Measurements from ENCODE around the gene GPX4.

Gene GPX4

GRCh38 chr19:1084024-1084868, 19.5 kb upstream of the GPX4 start:
- DNase-seq, result no peak

DNA sequence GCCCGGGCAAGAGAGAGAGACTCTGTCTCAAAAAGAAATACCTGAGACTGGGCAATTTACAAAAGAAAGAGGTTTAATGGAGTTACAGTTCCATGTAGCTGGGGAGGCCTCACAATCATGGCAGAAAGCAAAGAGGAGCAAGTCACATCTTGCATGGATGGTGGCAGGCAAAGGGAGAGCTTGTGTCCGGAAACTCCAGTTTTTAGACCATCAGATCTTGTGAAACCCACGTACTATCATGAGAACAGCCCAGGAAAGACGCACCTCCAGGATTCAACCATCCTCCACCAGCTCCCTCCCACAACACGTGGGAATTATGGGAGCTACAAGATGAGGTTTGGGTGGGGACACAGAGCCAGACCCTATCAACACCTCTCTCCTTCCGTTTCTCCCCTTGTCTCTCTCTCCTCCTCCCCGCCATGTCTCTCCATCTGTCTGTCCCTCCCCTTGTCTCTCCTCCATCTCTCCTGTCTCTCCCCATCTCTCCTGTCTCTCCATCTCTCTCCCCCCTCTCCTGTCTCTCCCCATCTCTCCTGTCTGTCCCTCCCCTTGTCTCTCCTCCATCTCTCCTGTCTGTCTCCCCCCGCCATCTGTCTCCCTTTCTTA, 18.6 kb upstream of the GPX4 start:
- no peak for DNase-seq

- no peak for DNase-seq
These were observed 17.9 kb upstream of the GPX4 start for GRCh38 chr19:1085676-1086442.

DNA sequence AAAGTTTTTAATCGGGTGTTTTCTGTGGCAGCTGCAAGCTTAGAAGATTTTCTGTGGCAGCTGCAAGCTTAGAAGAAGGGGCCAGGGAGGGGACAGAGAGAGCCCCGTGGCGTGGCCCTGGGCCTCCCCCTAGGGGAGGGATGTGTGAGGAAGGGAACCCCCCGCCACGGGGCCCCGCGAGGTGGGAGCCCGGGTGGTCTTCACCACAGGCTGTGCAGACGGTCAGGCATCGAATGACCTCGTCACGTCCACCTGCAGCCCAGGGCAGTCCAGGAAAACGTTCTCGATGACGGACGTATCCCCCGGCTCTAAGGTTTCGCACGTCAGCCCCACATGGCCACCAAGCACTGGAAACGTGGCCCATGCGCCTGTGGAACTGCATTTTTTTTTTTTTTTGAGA, 17.2 kb upstream of the GPX4 start:
- DNase-seq, result no peak

GRCh38 chr19:1087813-1088415, 15.9 kb upstream of the GPX4 start:
- peak; percentile 56 to 77 for DNase-seq

DNA sequence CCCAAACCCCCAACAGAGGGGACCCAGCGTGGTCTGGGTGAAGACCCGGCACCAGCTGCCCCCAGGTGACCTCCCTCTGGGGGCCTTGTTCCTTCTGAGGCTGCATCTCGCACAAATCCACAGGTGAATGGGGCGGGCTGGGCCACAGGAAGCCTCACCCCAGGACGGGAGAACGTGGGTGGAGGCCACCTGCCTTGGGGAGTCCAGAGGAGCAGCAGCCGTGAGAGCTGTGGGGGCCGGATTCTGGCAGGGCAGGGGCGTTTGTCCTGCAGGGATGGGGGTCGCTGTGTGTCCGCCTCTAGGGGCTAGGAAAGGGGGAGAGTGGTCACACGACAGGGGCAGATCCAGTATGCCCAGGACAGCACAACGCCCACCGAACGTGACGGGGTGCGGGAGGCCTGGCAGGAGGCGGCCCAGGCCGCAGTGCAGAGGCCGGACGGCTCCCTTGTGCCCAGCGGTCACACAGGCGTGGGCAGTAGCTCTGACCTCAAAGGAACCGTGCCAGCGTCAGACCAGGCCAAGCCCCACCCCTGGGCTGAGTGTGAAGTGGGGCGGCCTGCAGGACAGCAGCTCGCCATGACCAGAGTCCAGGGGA, 15.3 kb upstream of the GPX4 start:
- no peak for DNase-seq

DNA sequence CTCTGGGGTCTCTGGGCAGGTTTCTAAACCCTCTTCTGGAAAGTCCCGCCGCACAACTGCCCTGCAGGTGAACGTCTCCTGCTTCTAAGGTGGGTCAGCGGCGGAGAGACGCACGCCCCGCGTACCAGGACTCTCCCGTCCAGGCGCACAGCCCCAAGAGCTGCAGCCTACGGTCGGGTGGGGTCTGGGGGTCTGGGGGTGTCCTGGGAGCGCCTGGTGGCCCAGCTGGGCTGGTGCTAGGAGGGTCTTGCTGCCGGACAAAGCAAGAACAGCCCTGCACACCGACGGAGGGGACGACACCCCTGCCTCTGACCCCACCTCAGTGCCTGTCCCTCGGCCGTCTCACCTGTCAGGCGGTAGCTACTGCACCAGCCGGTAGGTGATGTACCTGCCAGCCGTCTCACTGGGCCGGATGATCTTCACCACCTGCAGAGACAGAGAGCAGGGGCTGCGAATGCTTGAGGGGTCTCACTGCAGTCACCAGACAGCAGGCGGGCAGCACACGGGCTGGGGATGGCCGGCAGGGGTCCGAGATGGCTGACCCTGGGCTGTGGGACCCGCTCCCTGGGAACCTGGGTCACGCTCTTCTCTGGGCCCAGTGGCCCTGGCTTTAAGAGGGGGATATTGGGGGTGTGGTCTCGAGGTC, 14.5 kb upstream of the GPX4 start:
- DNase-seq, result no peak

DNA sequence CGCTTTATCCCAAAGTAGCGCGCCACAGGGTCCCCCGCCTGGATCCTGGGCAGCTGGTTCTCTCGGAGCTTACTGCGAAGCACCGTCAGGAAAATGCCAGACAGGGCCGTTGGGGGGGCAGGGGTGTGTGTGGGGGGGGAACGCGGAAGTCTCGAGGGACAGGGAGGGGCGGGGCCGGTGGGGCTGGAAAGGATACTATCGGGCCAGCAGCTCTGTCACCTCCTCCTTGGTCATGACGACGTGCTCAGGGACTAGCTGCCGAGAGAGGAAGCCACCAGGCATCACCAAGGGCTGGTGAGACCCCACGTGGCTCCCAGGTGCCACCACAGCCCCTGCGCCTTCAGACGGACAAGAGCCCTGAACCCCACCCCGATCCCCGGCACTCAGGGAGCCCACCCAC, 13.9 kb upstream of the GPX4 start:
- DNase-seq, result peak; percentile 63 to 73

DNA sequence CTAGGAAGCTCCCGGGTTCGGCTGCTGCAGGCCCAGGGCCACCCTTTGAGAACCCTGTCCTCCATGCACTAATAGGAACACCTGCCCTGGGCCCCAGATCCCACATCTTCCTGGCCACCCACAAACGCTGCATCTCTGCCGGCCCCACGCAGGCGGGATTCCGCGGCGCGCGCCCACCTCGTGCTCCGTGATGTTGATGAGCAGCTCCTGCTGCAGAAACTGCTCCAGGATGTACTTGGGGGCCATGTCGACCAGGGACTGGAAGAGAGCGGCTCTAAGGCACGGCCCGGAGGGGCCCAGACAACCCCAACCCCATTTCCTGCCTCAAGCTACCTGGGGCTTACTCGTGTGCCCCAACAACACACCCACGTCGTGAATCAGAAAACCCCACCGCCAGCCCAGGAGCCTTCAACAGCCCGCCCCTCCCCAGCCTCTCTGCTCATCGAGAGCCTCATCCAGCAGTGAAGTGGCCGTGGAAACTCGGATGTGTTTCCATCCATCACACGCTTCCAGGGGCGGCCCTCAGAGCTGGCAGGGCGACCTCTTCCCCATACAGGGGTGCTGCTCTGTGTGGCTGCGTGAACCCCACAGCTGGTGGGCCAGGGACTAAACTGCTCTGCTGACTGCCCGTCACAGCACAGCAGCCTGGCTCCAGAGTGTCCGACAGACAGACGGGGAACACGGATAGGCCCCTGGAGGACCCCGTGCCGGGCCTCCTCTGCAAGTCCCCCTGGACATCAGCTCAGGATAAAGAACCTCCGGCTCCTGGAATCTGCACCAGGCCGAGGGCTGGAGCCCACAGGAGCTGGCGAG, 12.9 kb upstream of the GPX4 start:
- DNase-seq, result peak in 1 of 2 donors; percentile 2

DNA sequence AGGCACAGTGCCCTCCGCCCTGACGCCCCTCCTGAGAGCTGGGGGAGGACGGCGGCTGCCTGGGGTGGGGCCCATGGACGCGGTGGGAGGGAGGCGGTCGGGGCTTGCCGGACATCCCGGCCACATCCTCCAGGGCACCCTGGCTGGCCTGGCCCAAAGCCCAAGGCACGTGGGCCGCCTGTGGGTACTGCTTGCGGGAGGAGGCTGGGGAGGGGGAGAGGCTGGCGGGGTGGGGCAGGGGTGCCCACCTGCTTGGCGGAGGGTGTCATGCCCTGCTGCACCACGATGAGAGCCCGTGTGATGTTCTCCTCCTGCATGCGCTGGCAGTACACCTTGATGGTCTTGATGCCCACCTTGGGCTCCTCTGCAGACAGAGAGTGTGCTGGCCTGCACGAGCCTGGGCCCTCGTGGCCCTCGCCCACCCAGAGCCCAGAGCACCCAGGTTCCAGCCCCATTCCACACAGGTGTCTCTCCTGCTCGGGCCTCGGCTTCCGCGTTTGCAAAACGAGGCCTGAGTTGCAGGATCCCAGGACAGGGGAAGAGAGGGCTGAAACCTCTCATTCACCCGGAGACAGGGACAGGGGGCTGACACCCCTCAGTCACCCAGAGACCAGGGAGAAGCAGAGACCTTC, 12.1 kb upstream of the GPX4 start:
- no peak for DNase-seq

- no peak for DNase-seq
These were observed 10.5 kb upstream of the GPX4 start for GRCh38 chr19:1093330-1093729.

GRCh38 chr19:1093811-1094553, 9.8 kb upstream of the GPX4 start:
- no peak for DNase-seq

GRCh38 chr19:1094655-1094977, 9.2 kb upstream of the GPX4 start:
- no peak for DNase-seq

DNA sequence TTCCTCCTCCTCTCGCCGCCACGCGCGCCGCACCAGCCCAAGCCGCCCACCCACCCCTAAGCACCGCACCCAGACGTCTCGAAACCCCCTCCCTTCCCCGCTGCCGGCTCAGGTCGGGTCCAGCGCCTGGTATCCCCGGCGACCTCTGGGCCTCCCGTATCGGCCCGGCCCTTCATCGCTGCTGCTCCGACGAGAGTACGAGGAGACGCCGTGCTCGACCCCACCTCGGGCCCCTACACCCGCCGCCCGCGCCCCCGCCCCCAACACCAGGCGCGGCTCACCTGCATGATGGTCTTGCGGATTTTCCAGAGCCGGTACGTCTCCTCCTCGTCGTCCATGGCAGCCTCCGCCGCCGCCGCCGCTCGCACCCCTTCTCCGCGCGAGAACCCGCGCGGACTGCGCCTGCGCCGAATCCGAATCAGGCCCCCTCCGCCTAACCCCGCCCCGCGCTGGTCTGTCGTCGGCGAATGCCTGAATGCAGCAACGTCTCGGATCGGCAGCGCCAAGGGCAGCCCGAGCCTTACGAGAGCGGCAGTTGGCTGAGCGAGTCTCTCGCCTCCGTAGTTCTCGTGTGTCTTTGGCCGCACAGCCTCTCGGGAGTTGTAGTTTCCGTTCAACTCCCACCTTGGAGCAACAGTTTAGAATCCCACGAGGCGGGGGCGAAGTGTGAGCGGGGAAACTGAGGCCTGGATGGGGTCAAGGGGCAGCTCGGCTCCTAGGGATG, 8.7 kb upstream of the GPX4 start, which contains the start of gene POLR2E:
POLR2E (minus strand) TSS at position 398 of the 724 bp plus-strand sequence; CDS start at position 338, 60 bp downstream.
- peak; percentile 98 for DNase-seq

DNA sequence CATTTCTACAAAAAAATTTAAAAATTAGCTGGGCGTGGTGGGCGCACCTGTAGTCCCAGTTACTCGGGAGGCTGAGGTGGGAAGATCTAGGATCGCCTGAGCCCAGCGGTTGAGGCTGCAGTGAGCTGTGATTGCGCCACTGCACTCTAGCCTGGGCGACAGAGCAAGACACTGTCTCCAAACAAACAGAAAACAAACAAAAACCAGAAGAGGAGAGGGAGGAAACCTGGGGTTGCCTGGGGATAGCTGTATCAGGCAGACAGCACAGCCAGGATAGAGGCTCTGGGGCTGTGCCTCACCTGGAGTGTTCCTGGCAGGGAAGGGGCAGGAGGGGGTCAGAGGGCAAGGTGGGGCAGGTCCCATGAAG, 6.0 kb upstream of the GPX4 start:
- no peak for DNase-seq

DNA sequence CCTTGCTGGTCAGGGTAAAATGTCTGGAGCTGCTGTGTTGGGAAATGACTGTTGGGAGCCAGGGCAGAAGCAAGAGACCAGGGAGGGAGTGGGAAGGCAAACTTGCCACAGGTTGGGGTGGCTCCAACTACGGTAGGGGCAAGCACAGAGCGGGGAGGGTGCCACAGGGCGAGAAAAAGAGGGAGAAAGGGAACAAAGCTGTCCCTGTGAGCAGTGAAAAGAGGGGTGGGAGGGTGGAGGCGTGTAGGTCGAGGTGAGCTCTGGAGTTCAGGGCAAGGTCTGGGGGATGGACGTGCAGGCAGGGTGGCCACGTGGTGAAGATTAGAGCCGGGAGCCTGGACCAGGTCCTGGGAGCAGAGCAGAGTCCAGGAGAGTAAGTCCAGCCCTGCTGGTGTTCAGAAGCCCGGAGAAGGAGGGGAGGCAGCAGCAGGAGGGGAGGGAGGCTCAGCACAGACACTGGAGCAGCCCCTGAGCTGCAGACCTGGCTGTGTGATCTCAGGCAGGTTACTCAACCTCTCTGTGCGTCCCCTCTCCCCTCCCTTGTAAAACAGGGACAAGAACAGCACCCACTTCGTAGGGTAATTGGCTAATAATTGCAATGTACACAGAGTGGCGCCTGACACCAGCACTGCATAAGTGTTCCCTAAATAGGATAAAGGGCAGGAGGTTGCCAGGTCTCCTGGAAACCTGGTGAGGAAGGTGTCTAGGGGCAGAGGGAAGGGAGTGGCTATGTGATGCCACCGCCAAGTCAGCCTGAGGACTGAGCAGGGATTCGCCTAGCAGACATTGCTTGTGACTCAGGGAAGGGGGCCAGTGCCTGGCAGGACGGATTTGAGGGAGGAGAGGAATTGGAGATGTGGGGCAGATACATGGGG, 5.4 kb upstream of the GPX4 start:
- DNase-seq, result no peak

DNA sequence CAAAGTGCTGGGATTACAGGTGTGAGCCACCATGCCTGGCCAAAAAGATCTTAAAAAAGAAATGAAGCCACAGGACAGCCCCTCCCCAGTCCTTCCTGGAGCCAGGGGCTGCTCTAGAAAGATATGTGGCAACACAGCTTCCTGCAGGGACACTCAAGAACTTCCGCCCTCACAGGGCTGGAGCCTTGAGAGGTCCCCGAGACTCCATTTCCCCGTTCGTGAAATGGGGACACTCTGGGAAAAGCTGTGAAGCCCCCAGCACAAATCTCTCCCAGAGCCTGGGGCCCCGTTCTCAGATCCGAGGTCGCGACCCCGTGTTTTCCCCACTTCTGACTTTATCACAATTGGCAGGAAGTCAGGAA, 2.5 kb upstream of the GPX4 start:
- DNase-seq, result no peak

DNA sequence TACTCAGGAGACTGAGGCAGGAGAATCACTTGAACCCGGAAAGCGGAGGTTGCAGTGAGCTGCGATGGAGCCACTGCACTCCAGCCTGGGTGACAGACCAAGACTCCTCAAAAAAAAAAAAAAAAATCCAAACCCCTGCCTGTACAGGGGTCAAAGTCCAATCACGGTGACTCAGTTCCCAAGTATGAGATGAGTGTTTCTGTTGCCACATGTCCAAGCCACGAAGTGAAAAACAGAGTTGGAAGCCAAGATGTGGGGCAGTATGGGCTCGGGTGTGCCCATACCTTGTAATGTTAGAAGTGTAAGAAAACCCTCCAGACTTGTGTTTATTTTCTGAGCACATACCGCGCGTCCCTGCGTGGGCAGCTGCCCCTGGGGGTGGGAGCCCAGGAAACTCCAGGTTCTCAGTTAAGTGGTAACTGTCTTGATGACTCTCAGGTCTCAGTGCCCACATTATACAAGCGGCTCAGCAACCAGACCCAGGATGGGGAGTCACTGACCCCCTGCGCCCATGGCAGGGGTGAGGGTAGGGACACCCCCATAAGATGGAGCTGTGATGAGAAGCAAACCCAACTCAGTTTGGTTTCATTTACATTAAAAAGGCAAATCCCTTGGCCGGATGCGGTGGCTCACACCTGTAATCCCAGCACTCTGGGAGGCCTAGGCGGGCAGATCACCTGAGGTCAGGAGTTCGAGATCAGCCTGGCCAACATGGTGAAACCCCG, 1.2 kb upstream of the GPX4 start:
- no peak for DNase-seq
